GM21528 (cell line): Measurements from ENCODE around the gene AIFM2.
"Not testable (repeated sequence)": the region's sequence is repeated elsewhere in the genome, so short reads cannot be mapped to it uniquely, and the experiment has no call there.

ENCODE experiments used
- ATAC-seq: cut with Tn5 transposase; IDR thresholded peaks from one replicate; pipeline ENCODE4 v1.9.1; 2021; ENCODE audit warnings: mild to moderate bottlenecking, moderate library complexity; ENCODE audit not compliant: unreplicated experiment, low FRiP score

Gene AIFM2

GRCh38 chr10:70132098-70133029 lies at the start of gene AIFM2:
TSS of gene AIFM2 (minus strand) at chr10:70132825. CDS start at chr10:70124084, 8,741 bp downstream.
- ATAC-seq, result peak; percentile 77

DNA sequence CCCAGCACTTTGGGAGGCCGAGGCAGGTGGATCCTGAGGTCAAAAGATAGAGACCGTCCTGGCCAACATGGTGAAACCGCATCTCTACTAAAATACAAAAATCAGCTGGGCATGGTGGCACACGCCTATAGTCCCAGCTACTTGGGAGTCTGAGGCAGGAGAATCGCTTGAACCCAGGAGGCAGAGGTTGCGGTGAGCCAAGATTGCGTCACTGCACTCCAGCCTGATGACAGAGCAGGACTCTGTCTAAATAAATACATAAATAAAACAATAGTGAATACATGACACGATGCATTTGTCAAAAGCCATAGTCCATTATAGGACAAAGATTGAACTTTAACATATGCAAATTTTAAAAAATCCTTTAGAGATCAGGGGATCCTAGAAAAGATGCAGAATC lies 46.6 kb upstream of the AIFM2 start:
- ATAC-seq, result not testable (repeated sequence)

DNA sequence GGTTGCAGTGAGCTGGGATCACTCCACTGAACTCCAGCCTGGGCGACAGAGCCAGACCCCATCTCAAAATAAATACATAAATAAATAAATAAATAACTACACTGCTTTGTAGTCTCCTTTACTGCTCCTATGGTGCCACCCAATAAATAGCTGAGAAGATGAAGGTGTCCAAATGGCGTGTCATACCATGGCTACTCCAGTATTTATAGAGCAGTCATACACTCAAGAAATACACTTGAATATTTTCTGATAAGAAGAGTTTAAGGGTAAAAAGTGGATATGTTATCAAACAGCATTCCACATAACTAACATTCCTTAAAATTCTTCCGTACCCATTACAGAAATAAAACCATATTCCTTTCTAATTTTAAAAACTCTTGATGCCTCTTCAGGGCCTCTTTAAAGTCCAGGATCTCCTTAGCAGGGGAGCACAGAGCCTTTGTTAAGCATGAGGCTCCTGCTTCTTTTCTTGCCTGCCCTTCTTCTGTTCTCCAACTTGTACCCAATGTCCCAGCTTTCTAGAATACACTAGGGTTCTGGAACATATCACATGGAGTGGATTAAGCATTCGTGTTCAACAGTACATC lies 45.6 kb upstream of the AIFM2 start:
- ATAC-seq, result no peak

GRCh38 chr10:70176441-70176840 lies 43.8 kb upstream of the AIFM2 start:
- no peak for ATAC-seq

DNA sequence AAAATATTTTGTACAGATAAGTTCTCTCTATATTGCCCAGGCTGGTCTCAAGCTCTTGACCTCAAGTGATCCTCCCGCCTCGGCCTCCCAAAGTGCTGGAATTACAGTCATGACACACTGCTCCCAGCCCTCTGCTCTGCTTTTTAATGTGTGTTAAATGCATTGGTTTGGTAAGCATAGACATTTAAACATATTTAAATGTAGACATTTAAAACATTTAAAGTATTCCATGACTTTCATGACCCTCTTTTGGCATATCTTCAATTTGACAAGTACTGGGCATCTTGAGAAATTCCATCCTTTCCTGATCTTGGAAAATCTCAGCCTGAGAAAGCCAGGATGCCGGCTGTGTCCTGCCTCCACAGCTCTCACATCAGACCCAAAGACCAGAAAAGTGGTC lies 42.9 kb upstream of the AIFM2 start:
- ATAC-seq, result no peak

DNA sequence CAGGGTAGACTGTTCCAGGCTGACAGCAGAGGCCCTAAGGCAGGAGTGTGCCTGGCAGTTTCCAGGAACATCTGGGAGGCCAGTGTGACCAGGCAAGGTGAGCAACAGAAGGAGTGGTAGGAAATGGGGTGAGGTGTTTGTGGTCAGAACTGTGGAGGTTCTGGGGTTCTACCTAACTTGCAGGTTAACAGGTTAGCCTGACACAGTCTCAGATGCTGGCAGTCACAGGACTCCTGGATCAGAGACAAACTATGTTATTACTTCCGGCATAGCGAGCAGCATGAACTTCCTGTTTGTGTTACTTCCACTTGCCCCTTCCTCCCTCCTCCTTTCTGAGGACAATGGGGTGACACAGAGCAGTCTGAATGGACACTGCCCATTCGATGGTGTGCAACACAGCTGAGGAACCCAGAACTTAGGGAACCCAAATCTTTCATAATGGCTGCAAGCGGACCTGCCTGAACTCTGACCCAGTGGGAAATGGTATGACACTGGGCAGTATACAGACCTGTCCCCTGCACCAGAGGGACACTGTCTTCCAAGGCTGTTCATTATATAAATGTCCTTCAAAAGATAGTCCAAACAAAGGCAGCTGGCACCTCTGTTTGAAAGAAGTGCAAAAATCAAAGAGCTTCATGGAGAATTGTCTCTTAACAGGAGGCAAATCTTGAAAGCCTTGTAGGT lies 41.6 kb upstream of the AIFM2 start:
- ATAC-seq, result no peak

DNA sequence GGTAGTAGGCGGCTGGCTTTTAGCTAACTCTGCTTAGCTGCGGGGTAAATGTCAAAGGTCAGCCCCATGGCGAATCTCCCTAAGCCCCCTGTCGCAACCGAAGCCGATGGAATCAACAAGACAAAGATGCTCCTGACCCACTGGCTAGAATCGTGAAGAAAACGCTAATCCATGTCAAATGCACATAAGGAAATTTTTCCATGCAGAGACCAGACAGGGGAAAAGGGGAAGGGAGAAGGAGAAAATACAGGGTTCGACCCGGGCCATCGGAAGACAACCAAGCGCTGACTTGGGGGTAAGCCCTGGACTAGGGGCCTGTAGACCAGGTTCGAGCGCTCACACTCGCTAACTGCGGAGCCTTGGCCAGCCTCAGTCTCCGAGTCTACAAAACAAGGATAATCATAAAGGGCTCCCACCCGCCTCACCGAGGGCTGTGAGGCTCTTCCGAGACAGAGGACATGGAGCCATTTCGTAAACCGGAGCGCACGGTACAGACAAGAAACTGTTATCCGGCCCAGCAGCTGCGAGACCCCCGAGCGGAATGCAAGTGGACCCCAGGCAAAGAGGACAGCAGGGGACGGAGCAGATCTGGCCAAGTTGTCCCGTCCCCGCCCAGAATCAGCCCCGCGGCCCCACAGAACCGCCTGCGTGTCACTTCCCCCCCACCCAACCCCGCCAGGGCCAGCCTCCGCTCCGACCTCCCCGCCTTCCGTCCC lies 37.2 kb upstream of the AIFM2 start:
- ATAC-seq, result peak; percentile 15

- no peak for ATAC-seq
Measured at GRCh38 chr10:70169011-70169410, 36.4 kb upstream of the AIFM2 start.

DNA sequence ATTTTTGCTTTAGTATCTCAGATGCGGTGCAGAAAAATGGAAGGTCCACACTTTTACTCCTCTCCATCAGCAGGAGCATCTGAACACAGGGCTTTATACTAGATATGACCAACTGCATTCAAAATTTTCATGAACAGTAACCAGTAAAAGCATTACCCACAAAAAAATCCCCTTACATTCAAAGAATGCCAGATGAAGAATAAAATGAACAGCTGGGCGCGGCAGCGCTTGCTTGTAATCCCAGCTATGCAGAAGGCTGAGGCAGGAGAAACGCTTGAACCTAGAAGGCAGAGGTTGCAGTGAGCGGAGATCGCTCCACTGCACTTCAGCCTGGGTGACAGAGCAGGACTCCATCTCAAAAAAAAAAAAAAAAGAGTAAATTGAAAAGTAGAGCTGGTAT lies 34.6 kb upstream of the AIFM2 start:
- no peak for ATAC-seq

GRCh38 chr10:70166394-70166793 lies 33.8 kb upstream of the AIFM2 start:
- ATAC-seq, result no peak

- ATAC-seq, result no peak
Measured at GRCh38 chr10:70164163-70164562, 31.5 kb upstream of the AIFM2 start.

- no peak for ATAC-seq
Measured at GRCh38 chr10:70163448-70163847, 30.8 kb upstream of the AIFM2 start.

DNA sequence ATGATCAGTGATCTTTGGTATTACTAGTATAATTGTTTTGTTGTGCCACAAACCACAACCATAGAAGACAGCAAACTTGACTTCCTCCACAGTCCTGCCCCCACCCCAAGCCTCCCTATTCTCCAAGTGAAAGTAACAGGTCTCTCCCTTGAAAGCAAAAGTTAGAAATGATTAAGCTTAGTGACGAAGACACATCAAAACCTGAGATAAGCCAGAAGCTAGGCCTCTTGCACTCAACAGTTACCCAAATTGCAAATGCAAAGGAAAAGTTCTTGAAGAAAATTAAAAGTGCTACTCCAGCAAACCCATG lies 30.2 kb upstream of the AIFM2 start:
- ATAC-seq, result peak; percentile 78

DNA sequence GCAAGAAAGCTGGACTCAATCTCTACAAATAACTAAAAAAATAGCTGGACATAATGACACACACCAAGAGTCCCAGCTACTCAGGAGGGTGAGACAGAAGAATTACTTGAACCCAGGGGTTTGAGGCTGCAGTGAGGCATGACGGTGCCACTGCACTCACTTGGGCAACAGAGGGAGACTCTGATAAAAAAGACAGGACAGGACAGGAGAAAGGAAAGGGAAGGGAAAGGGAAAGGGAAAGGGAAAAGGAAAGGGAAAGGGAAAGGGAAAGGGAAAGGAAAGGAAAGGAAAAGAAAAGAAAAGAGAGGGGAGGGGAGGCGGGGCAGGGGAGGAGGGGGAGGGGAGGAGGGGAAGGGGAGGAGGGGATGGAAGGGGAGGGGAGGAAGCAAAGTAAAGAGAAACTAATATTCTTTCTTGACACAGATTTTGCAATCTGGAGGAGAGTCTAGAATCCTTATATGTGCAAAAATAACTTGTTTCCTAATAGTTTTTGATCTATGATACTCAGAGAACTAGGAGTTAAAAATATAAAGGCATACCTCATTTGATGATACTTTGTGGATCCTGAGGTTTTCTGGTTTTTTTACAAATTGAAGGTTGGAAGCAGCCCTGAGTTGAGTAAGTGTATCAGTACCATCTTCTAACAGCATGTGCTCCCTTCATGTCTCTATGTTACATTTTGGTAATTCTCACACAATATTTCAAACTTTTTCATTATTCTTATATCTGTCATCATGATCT lies 29.7 kb upstream of the AIFM2 start:
- peak; percentile 14 for ATAC-seq

DNA sequence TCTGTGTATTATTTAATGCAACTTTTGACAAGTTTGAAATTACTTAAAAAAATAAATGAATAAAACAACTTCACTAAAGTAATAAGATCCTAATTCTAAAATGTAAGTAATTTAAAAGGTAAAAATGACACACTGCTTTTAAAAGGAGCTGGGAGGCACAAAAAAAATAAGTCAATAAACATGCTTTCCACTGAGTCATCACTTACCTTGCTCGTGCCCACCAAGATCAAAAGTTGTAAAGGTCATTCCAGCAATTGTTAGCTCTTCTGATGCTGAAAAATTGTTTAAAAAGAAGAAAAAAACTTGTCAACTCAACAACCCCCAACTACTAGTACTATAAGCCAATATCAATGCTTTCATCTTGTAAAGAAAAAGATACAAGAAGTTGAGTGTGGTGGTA lies 28.2 kb upstream of the AIFM2 start:
- ATAC-seq, result no peak

DNA sequence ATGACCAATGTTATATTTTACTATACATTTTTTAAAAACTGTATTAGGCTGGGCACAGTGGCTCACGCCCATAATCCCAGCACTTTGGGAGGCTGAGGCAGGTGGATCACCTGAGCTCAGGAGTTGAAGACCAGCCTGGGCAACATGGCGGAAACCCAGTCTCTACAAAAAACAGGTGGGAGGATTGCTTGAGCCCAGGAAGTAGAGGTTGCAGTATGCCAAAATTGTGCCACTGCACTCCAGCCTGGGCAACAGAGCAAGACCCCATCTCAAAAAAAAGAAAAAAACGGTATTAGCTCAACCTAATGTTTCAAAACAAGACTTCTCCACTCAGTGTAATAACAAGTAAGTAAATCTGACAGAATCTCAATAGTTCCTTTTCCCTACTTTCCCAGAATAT lies 26.7 kb upstream of the AIFM2 start:
- ATAC-seq, result not testable (repeated sequence)

GRCh38 chr10:70158113-70158512 lies 25.5 kb upstream of the AIFM2 start:
- ATAC-seq, result no peak

DNA sequence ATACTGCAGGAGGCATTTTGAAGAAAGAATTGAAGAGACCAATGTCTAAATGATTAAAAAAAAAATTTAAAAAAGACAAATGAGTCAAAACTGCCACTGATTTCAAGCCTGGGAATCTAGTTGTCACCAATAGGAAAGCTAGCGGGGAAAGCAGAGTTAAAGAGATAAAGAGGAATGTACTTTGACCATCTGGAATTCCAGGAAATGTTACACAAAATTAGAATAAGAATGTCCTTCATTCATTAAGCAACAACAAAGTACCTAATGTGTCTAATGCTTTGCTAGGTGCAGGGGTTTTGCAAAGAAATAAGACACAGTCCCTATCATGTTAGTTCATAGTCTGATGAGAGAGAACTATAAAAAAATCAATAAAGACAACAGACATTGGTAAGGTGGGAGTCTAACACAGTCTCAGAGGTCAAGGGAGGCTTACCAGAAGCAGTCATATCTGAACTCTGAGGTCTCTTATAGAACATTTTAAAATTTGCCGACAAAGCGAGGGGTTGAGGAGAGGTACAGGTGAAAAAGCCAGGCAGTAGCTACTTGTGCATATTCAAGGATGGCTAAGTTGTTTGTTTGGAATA lies 22.7 kb upstream of the AIFM2 start:
- ATAC-seq, result no peak

DNA sequence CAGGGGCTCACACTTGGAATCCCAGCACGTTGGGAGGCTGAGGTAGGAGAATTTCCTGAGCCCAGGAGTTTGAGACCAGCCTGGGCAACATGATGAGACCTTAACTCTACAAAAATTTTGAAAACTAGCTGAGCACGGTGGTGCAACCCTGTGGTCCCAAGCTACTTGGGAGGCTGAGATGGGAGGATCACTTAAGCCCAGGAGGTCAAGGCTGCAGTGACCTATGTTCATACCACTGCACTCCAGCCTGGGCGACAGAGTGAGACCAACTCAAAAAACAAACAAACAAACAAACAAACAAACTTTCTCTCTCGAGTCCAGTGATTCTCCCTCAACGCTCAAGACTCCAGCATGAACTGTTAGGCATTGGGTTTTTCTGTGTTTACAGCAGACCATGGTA lies 15.9 kb upstream of the AIFM2 start:
- no peak for ATAC-seq

GRCh38 chr10:70147259-70147625 lies 14.6 kb upstream of the AIFM2 start:
- ATAC-seq, result no peak
